H1 (cell line): Measurements from ENCODE around the gene ANAPC2. TPM values are rescaled to one million over a fixed set of nuclear protein-coding genes. Genes with fewer than 3 reads are reported as not detected.

Experiments
- CTCF ChIA-PET: fragments of 300-600 bp; sonication (Branson Sonifier 250); formaldehyde crosslinking; loops from one replicate; lab custom pipeline; 2021; ENCODE audit not compliant: partially characterized antibody; lab: Charles Lee
- POLR2A ChIA-PET: fragments of 300-600 bp; sonication (Branson Sonifier 250); formaldehyde crosslinking; loops from one replicate; lab custom pipeline; 2021; ENCODE audit warnings: inconsistent platforms; ENCODE audit not compliant: partially characterized antibody; lab: Charles Lee
- DNase-seq, 2 experiments: peaks; one replicate each; pipeline versions ENCODE4 v3.0.0 to v3.0.0-alpha.2; 2010 to 2022; ENCODE audit warnings: low spot score in 2 of 2, low read depth in 1 of 2, mixed read lengths in 1 of 2
- FAIRE-seq: peaks from 2 replicates; lab custom pipeline; 2011; peaks lifted over from hg19 to GRCh38; lab: Jason Lieb, UNC
- H2AFZ ChIP-seq: 2 replicates; pipeline ENCODE4 v1.8.1; 2012; ENCODE audit warnings: low read length, inconsistent platforms
- H2AK5ac ChIP-seq: 2 replicates; pipeline ENCODE4 v1.6.1; 2013; ENCODE audit warnings: low read depth, low read length
- H2BK120ac ChIP-seq: replicated peaks from 2 replicates; pipeline ENCODE3; 2013; ENCODE audit warnings: low read depth, low read length, inconsistent platforms
- H2BK12ac ChIP-seq: 2 replicates; pipeline ENCODE4 v1.6.1; 2013; ENCODE audit warnings: low read depth, low read length
- H2BK15ac ChIP-seq: 2 replicates; pipeline ENCODE4 v1.6.1; 2013; ENCODE audit warnings: low read length
- H2BK20ac ChIP-seq: 2 replicates; pipeline ENCODE4 v1.6.1; 2013; ENCODE audit warnings: low read length
- H2BK5ac ChIP-seq: 2 replicates; pipeline ENCODE4 v1.6.1; 2013; ENCODE audit warnings: low read depth, low read length
- H3K14ac ChIP-seq: 2 replicates; pipeline ENCODE4 v1.6.1; 2013; ENCODE audit warnings: inconsistent platforms; ENCODE audit not compliant: insufficient read length
- H3K18ac ChIP-seq: 2 replicates; pipeline ENCODE4 v1.6.1; 2013; ENCODE audit warnings: low read length; ENCODE audit errors: extremely low read depth
- H3K23ac ChIP-seq: 2 replicates; pipeline ENCODE4 v1.6.1; 2013; ENCODE audit warnings: inconsistent platforms; ENCODE audit not compliant: insufficient read length
- H3K23me2 ChIP-seq: 2 replicates; pipeline ENCODE4 v1.6.1; 2013; ENCODE audit warnings: low read depth, low read length
- H3K27ac ChIP-seq: 2 replicates; pipeline ENCODE4 v1.6.1; 2011; ENCODE audit warnings: low read depth, low read length, inconsistent platforms
- H3K27me3 ChIP-seq, 4 experiments: replicated peaks in 1 of 4; 1 replicate in 1 of 4; 2 replicates in 3 of 4; pipeline versions ENCODE4 v1.6.1 to v1.8.1; 2011 to 2013; ENCODE audit warnings: low read length in 3 of 4, mild to moderate bottlenecking in 3 of 4, inconsistent platforms in 2 of 4, mixed read lengths in 2 of 4, moderate library complexity in 1 of 4; ENCODE audit not compliant: control insufficient read depth in 3 of 4, insufficient read depth in 3 of 4; ENCODE audit errors: extremely low read depth in 1 of 4
- H3K36me3 ChIP-seq, 4 experiments: 2 replicates each; pipeline versions ENCODE4 v1.6.1 to v1.8.1; 2011 to 2013; ENCODE audit warnings: mild to moderate bottlenecking in 4 of 4, low read length in 3 of 4, moderate library complexity in 2 of 4, control low read depth in 1 of 4, inconsistent platforms in 1 of 4; ENCODE audit not compliant: insufficient read depth in 4 of 4, control insufficient read depth in 2 of 4
- H3K4ac ChIP-seq: replicated peaks from 2 replicates; pipeline ENCODE3; 2013; ENCODE audit warnings: low read length, low read depth, mixed read lengths, inconsistent platforms; ENCODE audit not compliant: insufficient read length
- H3K4me1 ChIP-seq, 4 experiments: replicated peaks in 1 of 4; 1 replicate in 1 of 4; 2 replicates in 3 of 4; pipeline versions ENCODE4 v1.6.1 to v1.8.1; 2011 to 2013; ENCODE audit warnings: low read length in 3 of 4, inconsistent platforms in 2 of 4, mixed read lengths in 1 of 4; ENCODE audit not compliant: insufficient read depth in 4 of 4, control insufficient read depth in 3 of 4
- H3K4me2 ChIP-seq, 2 experiments: 2 replicates each; pipeline versions ENCODE4 v1.6.1 to v1.8.1; 2011 to 2013; ENCODE audit warnings: low read depth in 2 of 2, low read length in 2 of 2, control low read depth in 1 of 2, inconsistent platforms in 1 of 2, mild to moderate bottlenecking in 1 of 2; ENCODE audit not compliant: insufficient read depth in 1 of 2
- H3K4me3 ChIP-seq, 4 experiments: fragments of 200-600, 300-600 bp in 1 of 4; sonication (generic), shearing (Covaris generic), sonication (Bioruptor Twin) in 1 of 4; 2 replicates each; pipeline versions ENCODE4 v1.5.1 to v1.8.1; 2011 to 2016; ENCODE audit warnings: low read length in 4 of 4, low read depth in 3 of 4, control low read depth in 2 of 4, inconsistent platforms in 2 of 4, mild to moderate bottlenecking in 2 of 4, mixed read lengths in 1 of 4, moderate library complexity in 1 of 4; ENCODE audit not compliant: insufficient read depth in 2 of 4; ENCODE audit errors: extremely low read depth in 1 of 4
- H3K56ac ChIP-seq: replicated peaks from 2 replicates; pipeline ENCODE3; 2013; ENCODE audit warnings: low read depth, mild to moderate bottlenecking, mixed read lengths, low read length, inconsistent platforms; ENCODE audit not compliant: insufficient read length
- H3K79me1 ChIP-seq: 2 replicates; pipeline ENCODE4 v1.6.1; 2013; ENCODE audit warnings: low read depth, low read length, control low read depth
- H3K79me2 ChIP-seq, 2 experiments: 2 replicates each; pipeline versions ENCODE4 v1.6.1 to v1.8.1; 2012 to 2013; ENCODE audit warnings: low read length in 2 of 2, mild to moderate bottlenecking in 2 of 2, inconsistent platforms in 1 of 2; ENCODE audit not compliant: insufficient read depth in 2 of 2, control insufficient read depth in 1 of 2
- H3K9ac ChIP-seq, 4 experiments: replicated peaks in 1 of 4; 1 replicate in 1 of 4; 2 replicates in 3 of 4; pipeline versions ENCODE4 v1.6.1 to v1.8.1; 2011 to 2013; ENCODE audit warnings: low read depth in 3 of 4, low read length in 3 of 4, control low read depth in 2 of 4, mild to moderate bottlenecking in 2 of 4, moderate library complexity in 2 of 4, inconsistent platforms in 1 of 4; ENCODE audit errors: extremely low read depth in 1 of 4
- H3K9me3 ChIP-seq, 2 experiments: 2 replicates each; pipeline versions ENCODE4 v1.6.1 to v1.8.1; 2012 to 2013; ENCODE audit warnings: mild to moderate bottlenecking in 2 of 2, moderate library complexity in 2 of 2, control low read depth in 1 of 2, inconsistent platforms in 1 of 2, low read depth in 1 of 2, low read length in 1 of 2, mixed read lengths in 1 of 2; ENCODE audit not compliant: insufficient read depth in 2 of 2
- H4K20me1 ChIP-seq, 2 experiments: replicated peaks in 1 of 2; 2 replicates each; pipeline versions ENCODE3 to v1.8.1; 2011 to 2013; ENCODE audit warnings: inconsistent platforms in 2 of 2, low read length in 2 of 2, mild to moderate bottlenecking in 1 of 2; ENCODE audit not compliant: insufficient read depth in 2 of 2, control insufficient read depth in 1 of 2
- H4K5ac ChIP-seq: 2 replicates; pipeline ENCODE4 v1.6.1; 2013; ENCODE audit warnings: low read length, low read depth, mixed read lengths, inconsistent platforms; ENCODE audit not compliant: insufficient read length
- H4K8ac ChIP-seq: 2 replicates; pipeline ENCODE4 v1.8.0; 2013; ENCODE audit warnings: mild to moderate bottlenecking, moderate library complexity, low read length, inconsistent platforms; ENCODE audit not compliant: insufficient read depth; ENCODE audit errors: extremely low read depth
- H4K91ac ChIP-seq: replicated peaks from 2 replicates; pipeline ENCODE3; 2013; ENCODE audit warnings: low read length, mixed read lengths, inconsistent platforms; ENCODE audit not compliant: insufficient read length
- BRCA1 ChIP-seq: IDR thresholded peaks from 2 replicates; pipeline ENCODE4 v1.6.1; 2012; ENCODE audit warnings: low read depth, low read length, improper control_type of control experiment
- CBX5 ChIP-seq: fragments of 300-800, 300-1000 bp; sonication (generic); IDR thresholded peaks from 2 replicates; pipeline ENCODE4 v1.7.1; 2016; ENCODE audit warnings: antibody characterized with exemption, low read length, low read depth
- CEBPB ChIP-seq: IDR thresholded peaks from 2 replicates; pipeline ENCODE4 v1.6.1; 2012; ENCODE audit warnings: low read depth, low read length
- EGR1 ChIP-seq: IDR thresholded peaks from 2 replicates; pipeline ENCODE4 v1.6.1; 2011; ENCODE audit warnings: low read depth, low read length, borderline replicate concordance
- POLR2A ChIP-seq, 2 experiments: IDR thresholded peaks; 1 replicate in 1 of 2; 2 replicates in 1 of 2; pipeline ENCODE4 v1.6.1; 2011; ENCODE audit warnings: low read depth in 2 of 2, low read length in 2 of 2, mild to moderate bottlenecking in 2 of 2; ENCODE audit errors: control extremely low read depth in 1 of 2
- POLR2AphosphoS5 ChIP-seq: IDR thresholded peaks from 2 replicates; pipeline ENCODE4 v1.6.1; 2011; ENCODE audit warnings: low read depth, low read length
- RFX5 ChIP-seq: IDR thresholded peaks from 2 replicates; pipeline ENCODE4 v1.6.1; 2011; ENCODE audit warnings: low read depth, low read length, improper control_type of control experiment, borderline replicate concordance
- RNF2 ChIP-seq: fragments of 200-900, 300-1000 bp; sonication (generic); IDR thresholded peaks from 2 replicates; pipeline ENCODE4 v1.7.1; 2016; ENCODE audit warnings: borderline replicate concordance, low read depth, mild to moderate bottlenecking, antibody characterized with exemption, low read length; ENCODE audit not compliant: poor library complexity, severe bottlenecking; ENCODE audit errors: missing control alignments
- SP1 ChIP-seq: IDR thresholded peaks from 2 replicates; pipeline ENCODE4 v1.6.1; 2011; ENCODE audit warnings: low read depth, low read length
- SP2 ChIP-seq: IDR thresholded peaks from 2 replicates; pipeline ENCODE4 v1.6.1; 2012; ENCODE audit warnings: mild to moderate bottlenecking, low read length, inconsistent platforms
- SUZ12 ChIP-seq: fragments of 200-600 bp; sonication (generic); IDR thresholded peaks from 2 replicates; pipeline ENCODE4 v1.6.1; 2012; ENCODE audit warnings: mild to moderate bottlenecking, inconsistent platforms, low read length, moderate library complexity, mixed read lengths
- TAF1 ChIP-seq: IDR thresholded peaks from 2 replicates; pipeline ENCODE4 v1.6.1; 2011; ENCODE audit warnings: mild to moderate bottlenecking, low read depth, low read length
- TBP ChIP-seq: IDR thresholded peaks from 2 replicates; pipeline ENCODE4 v1.6.1; 2011; ENCODE audit warnings: low read depth, low read length, improper control_type of control experiment
- YY1 ChIP-seq: IDR thresholded peaks from 2 replicates; pipeline ENCODE4 v1.6.1; 2011; ENCODE audit warnings: low read depth, mild to moderate bottlenecking, low read length
- WGBS, 2 experiments: shearing (Covaris generic) in 1 of 2; methylation state at CpG; one replicate each; pipeline versions ENCODE4 v1.1.6 to v1.1.7; 2013 to 2015; ENCODE audit warnings: low lambda C conversion rate in 2 of 2, mixed read lengths in 2 of 2, inconsistent platforms in 1 of 2, low coverage in 1 of 2, missing lambda C conversion rate in 1 of 2; ENCODE audit not compliant: insufficient replicate concordance in 2 of 2, insufficient coverage in 1 of 2, insufficient read length in 1 of 2; ENCODE audit errors: extremely low coverage in 1 of 2, missing lambda C conversion rate in 1 of 2; 5-methylcytosine and 5-hydroxymethylcytosine counted together
- polyA plus RNA-seq, 7 experiments: library from polyadenylated mRNA; depleted of rRNA in 3 of 7; stranded (reverse) in 5 of 7; unstranded in 2 of 7; fragments of >200 nt in 5 of 7; fragments of 200-250 nt in 2 of 7; gene quantifications; 1 replicate in 5 of 7; 2 replicates in 1 of 7; 4 replicates in 1 of 7; pipeline versions ENCODE4 v1.2.1 to v1.2.3, GENCODE V29; 2011 to 2013; ENCODE audit warnings: missing spikeins in 2 of 7, mixed read lengths in 2 of 7
- total RNA-seq: library from RNA; stranded (reverse); fragmentation: NEBNext Ultra II Directional; extraction: Animal tissue kit (Norgen Biotek cat#: 25700); gene quantifications from 2 replicates; pipeline ENCODE4 v1.2.1, GENCODE V29; 2021

Gene ANAPC2
- total and polyA plus RNA-seq, 2 of the 8 experiments (the other 6 are each of a cell fraction or from before 2014, with no cell fraction given): 30.2 to 37.7 TPM

DNA sequence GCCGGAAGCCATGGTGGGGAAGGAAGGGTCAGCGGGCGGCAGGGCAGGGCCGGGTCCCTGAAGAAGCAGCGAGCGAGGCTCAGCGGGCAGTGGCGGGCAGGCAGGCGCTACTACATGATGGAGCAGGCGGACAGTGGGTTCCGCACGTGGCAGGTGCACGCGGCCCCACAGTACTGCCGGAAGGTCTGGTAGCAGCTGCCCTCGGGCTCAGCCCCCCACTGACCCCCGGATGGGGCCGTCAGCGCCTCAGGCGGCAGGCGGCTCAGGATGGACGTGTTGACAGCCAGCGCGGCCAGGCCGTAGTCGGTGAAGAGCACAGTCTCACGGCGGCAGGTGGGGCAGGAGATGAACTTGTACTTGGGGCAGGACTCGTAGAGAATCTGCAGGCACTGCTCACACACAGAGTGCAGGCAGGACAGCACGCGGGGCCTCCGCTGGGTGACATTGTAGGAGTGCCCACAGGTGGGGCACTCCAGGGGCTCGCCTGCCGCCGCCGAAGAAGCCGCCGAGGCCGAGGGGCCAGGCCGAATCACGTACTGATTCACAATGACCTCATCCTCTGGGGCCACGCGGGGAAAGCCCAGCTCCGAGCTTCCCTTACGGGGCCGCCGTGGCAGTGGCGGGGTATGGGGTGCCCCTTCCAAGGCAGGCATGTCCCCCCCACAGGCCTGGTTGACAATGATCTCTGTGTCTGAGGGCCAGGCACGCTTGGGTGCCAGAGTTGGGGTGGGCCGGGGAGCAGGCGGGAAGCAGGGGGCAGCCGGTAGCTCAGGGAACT lies 32.1 kb upstream of the ANAPC2 start:
- ChIA-PET CTCF (interaction anchor here (0.7 to 20.2 kb wide), 6 partner anchors 11 to 144 kb away, joined by 3 to 204 read pairs (median 4); partner anchors contain the start of genes ANAPC2, SSNA1 and TUBB4B), POLR2A (interaction anchor here (0.5 to 69.9 kb wide), 11 partner anchors 13 to 234 kb away, joined by 3 to 1462 read pairs (median 5); partner anchors contain the start of genes NDOR1, NELFB, STPG3 and TMEM203)
- no peak for TF ChIP-seq CBX5
- TF ChIP-seq TAF1: no peak
- no peak for TF ChIP-seq POLR2A (IDR thresholded peaks at IDR 0.05; ENCODE audit: control extremely low read depth in 1 of 2, low read depth in 2 of 2, low read length in 2 of 2)
- TF ChIP-seq POLR2AphosphoS5: no peak
- TF ChIP-seq CEBPB: no peak
- TF ChIP-seq BRCA1: no peak
- TF ChIP-seq SP2: no peak
- no peak for TF ChIP-seq RNF2
- no peak for TF ChIP-seq SUZ12
- no peak for TF ChIP-seq YY1
- no peak for TF ChIP-seq RFX5
- TF ChIP-seq TBP: no peak
- no peak for TF ChIP-seq SP1
- no peak for TF ChIP-seq EGR1

More for the DNA sequence above, 32.1 kb upstream of the ANAPC2 start:
- no peak overlapping the region for H2BK15ac ChIP-seq
- H3K14ac ChIP-seq: no peak overlapping the region
- H4K5ac ChIP-seq: no peak overlapping the region
- no peak overlapping the region for H3K9ac ChIP-seq
- no peak overlapping the region for H2BK12ac ChIP-seq
- no peak overlapping the region for H2BK120ac ChIP-seq
- no peak overlapping the region; a peak in 1 of 4 replicates for H3K4me2 ChIP-seq
- peaks cover 0 to 9% of the 10 kb centered on the region in 2 experiments for H4K20me1 ChIP-seq
- no peak overlapping the region for H2AFZ ChIP-seq
- peaks cover 0 to 18% (median 12%) of the 10 kb centered on the region in 4 experiments; a peak in 5 of 7 replicates for H3K4me1 ChIP-seq
- H3K79me2 ChIP-seq: no peaks in the 10 kb centered on the region
- H3K23me2 ChIP-seq: peaks cover 18% of the 10 kb centered on the region; the same call in 1 of the 2 replicates
- no peak overlapping the region for H4K91ac ChIP-seq
- H3K27ac ChIP-seq: no peak overlapping the region
- no peak overlapping the region for H3K23ac ChIP-seq
- H3K4ac ChIP-seq: no peak overlapping the region
- H2BK20ac ChIP-seq: no peak overlapping the region
- FAIRE-seq (no peak), DNase-seq (no peak)
- H4K8ac ChIP-seq: no peak overlapping the region; the same call in none of the 2 replicates
- no peaks in the 10 kb centered on the region for H3K79me1 ChIP-seq
- peaks cover 0 to 11% (median 3%) of the 10 kb centered on the region in 4 experiments; a peak in 5 of 8 replicates for H3K36me3 ChIP-seq
- no peak overlapping the region for H3K18ac ChIP-seq
- H3K4me3 ChIP-seq: no peak overlapping the region
- WGBS, 2 experiments: 91% methylated on average over 45 of the region's 52 CpGs; no CpG with 5 or more reads in 1 of the 2 experiments
- no peak overlapping the region for H3K56ac ChIP-seq
- no peak overlapping the region for H2BK5ac ChIP-seq
- H3K9me3 ChIP-seq: no peaks in the 10 kb centered on the region
- H3K27me3 ChIP-seq: no peaks in the 10 kb centered on the region; a peak in 2 of 7 replicates
- H2AK5ac ChIP-seq: no peak overlapping the region
